Activated T-cell treated with anti-CD3 and anti-CD28 coated beads, Interleukin-2, amount 50 U/mL, for 1 hour (primary cell): ENCODE data around the gene SOX9.

Source experiments
- DNase-seq: peaks from one replicate; pipeline ENCODE4 v3.0.0-alpha.2; 2020

The SOX9 gene

GRCh38 chr17:72120642-72121163 is at the start of gene SOX9:
SOX9 (plus strand) TSS chr17:72121020; CDS start chr17:72121392, 372 bp downstream.
- DNase-seq, result no peak

GRCh38 chr17:72071330-72071729 is 49.5 kb upstream of the SOX9 start:
- no peak for DNase-seq

GRCh38 chr17:72075995-72076677 is 44.7 kb upstream of the SOX9 start:
- no peak for DNase-seq

GRCh38 chr17:72076678-72077030 is 44.2 kb upstream of the SOX9 start:
- no peak for DNase-seq

- DNase-seq, result no peak
Observed at GRCh38 chr17:72077326-72077960, 43.4 kb upstream of the SOX9 start.

GRCh38 chr17:72079700-72080099 is 41.1 kb upstream of the SOX9 start:
- no peak for DNase-seq

GRCh38 chr17:72087876-72088275 is 32.9 kb upstream of the SOX9 start:
- no peak for DNase-seq

GRCh38 chr17:72089453-72089987 is 31.3 kb upstream of the SOX9 start:
- no peak for DNase-seq

GRCh38 chr17:72090108-72090507 is 30.7 kb upstream of the SOX9 start:
- DNase-seq, result no peak

- no peak for DNase-seq
Observed at GRCh38 chr17:72092710-72093322, 28.0 kb upstream of the SOX9 start.

- DNase-seq, result no peak
Observed at GRCh38 chr17:72093707-72094106, 27.1 kb upstream of the SOX9 start.

- DNase-seq, result no peak
Observed at GRCh38 chr17:72095316-72095715, 25.5 kb upstream of the SOX9 start.

- DNase-seq, result no peak
Observed at GRCh38 chr17:72097144-72097543, 23.7 kb upstream of the SOX9 start.

- DNase-seq, result no peak
Observed at GRCh38 chr17:72099919-72100318, 20.9 kb upstream of the SOX9 start.

- no peak for DNase-seq
Observed at GRCh38 chr17:72100470-72100869, 20.4 kb upstream of the SOX9 start.

GRCh38 chr17:72101526-72101925 is 19.3 kb upstream of the SOX9 start:
- DNase-seq, result no peak

- no peak for DNase-seq
Observed at GRCh38 chr17:72102366-72102765, 18.5 kb upstream of the SOX9 start.

- DNase-seq, result no peak
Observed at GRCh38 chr17:72104164-72104862, 16.5 kb upstream of the SOX9 start.

- DNase-seq, result no peak
Observed at GRCh38 chr17:72104863-72105234, 16.0 kb upstream of the SOX9 start.

- DNase-seq, result no peak
Observed at GRCh38 chr17:72107100-72107499, 13.7 kb upstream of the SOX9 start.

GRCh38 chr17:72110231-72110941 is 10.4 kb upstream of the SOX9 start:
- no peak for DNase-seq

GRCh38 chr17:72110942-72111318 is 9.9 kb upstream of the SOX9 start:
- no peak for DNase-seq
